Endometrium (tissue), 2 donors: ENCODE data around the gene NSUN5.
"Not testable (repeated sequence)": the region's sequence is repeated elsewhere in the genome, so short reads cannot be mapped to it uniquely, and the experiment has no call there.

ENCODE experiments used
- FAIRE-seq: peaks from 2 replicates; lab custom pipeline; 2012; peaks lifted over from hg19 to GRCh38; lab: Jason Lieb, UNC
- donor health status: control.
- donor health status: control.

The NSUN5 gene

GRCh38 chr7:73267813-73268212 lies 40.8 kb downstream of the NSUN5 start:
- not testable (repeated sequence) for FAIRE-seq

GRCh38 chr7:73266719-73267368 lies 41.8 kb downstream of the NSUN5 start:
- not testable (repeated sequence) for FAIRE-seq

- not testable (repeated sequence) for FAIRE-seq
Measured at GRCh38 chr7:73262416-73262815, 46.2 kb downstream of the NSUN5 start.
